IMR-90 (cell line): ENCODE results near the gene HBZ. TPM values are rescaled to one million over a fixed set of nuclear protein-coding genes. Genes with fewer than 3 reads are reported as not detected.

Experiments used
- ATAC-seq: fragments of 200-7000 bp; cut with Tn5 transposase; 2 replicates; pipeline ENCODE4 v1.9.1; 2020; ENCODE audit warnings: low read depth, mild to moderate bottlenecking, moderate library complexity
- BruUV-seq: library from RNA; stranded (reverse); fragments of 400-500 nt; replicated peaks from 2 replicates; lab custom pipeline; 2021; lab: Mats Ljungman, UMichigan
- CTCF ChIA-PET: fragments of 300-600 bp; formaldehyde crosslinking; extraction: SDS; loops from one replicate; lab custom pipeline; 2021; ENCODE audit warnings: antibody characterized with exemption; lab: Yijun Ruan, JAX
- POLR2A ChIA-PET: fragments of 300-600 bp; sonication (Branson Sonifier 250); formaldehyde crosslinking; loops from one replicate; lab custom pipeline; 2022; ENCODE audit warnings: antibody characterized with exemption; ENCODE audit not compliant: unreplicated experiment; lab: Charles Lee
- DNase-seq: peaks from one replicate; pipeline ENCODE4 v3.0.0; 2013
- H2AFZ ChIP-seq: replicated peaks from 2 replicates; pipeline ENCODE3; 2013; ENCODE audit warnings: low read length, mild to moderate bottlenecking; ENCODE audit not compliant: poor library complexity
- H2AK5ac ChIP-seq: 2 replicates; pipeline ENCODE4 v1.6.1; 2013; ENCODE audit warnings: low read depth, low read length, inconsistent platforms
- H2AK9ac ChIP-seq: replicated peaks from 2 replicates; pipeline ENCODE3; 2013; ENCODE audit warnings: mild to moderate bottlenecking, low read depth, low read length, moderate library complexity; ENCODE audit not compliant: poor library complexity
- H2BK120ac ChIP-seq: 2 replicates; pipeline ENCODE4 v1.6.1; 2013; ENCODE audit warnings: low read depth, low read length, inconsistent platforms
- H2BK15ac ChIP-seq: 3 replicates; pipeline ENCODE4 v1.6.1; 2013; ENCODE audit warnings: low read depth, low read length, inconsistent platforms
- H2BK20ac ChIP-seq: 2 replicates; pipeline ENCODE4 v1.6.1; 2013; ENCODE audit warnings: low read depth, mild to moderate bottlenecking, inconsistent platforms, low read length, moderate library complexity
- H2BK5ac ChIP-seq: 2 replicates; pipeline ENCODE4 v1.6.1; 2013; ENCODE audit warnings: mild to moderate bottlenecking, low read depth, low read length, inconsistent platforms; ENCODE audit not compliant: poor library complexity, severe bottlenecking
- H3K14ac ChIP-seq: replicated peaks from 2 replicates; pipeline ENCODE4 v1.6.1; 2013; ENCODE audit warnings: low read depth, low read length, inconsistent platforms
- H3K18ac ChIP-seq: 2 replicates; pipeline ENCODE4 v1.6.1; 2013; ENCODE audit warnings: low read depth, low read length, control low read depth
- H3K23ac ChIP-seq: 2 replicates; pipeline ENCODE4 v1.6.1; 2013; ENCODE audit warnings: low read depth, low read length, inconsistent platforms
- H3K27ac ChIP-seq: 2 replicates; pipeline ENCODE4 v1.5.1; 2013; ENCODE audit warnings: mild to moderate bottlenecking, control low read depth, low read length; ENCODE audit not compliant: insufficient read depth
- H3K27me3 ChIP-seq: 2 replicates; pipeline ENCODE4 v1.6.1; 2013; ENCODE audit warnings: low read length; ENCODE audit not compliant: control insufficient read depth, insufficient read depth
- H3K36me3 ChIP-seq: 2 replicates; pipeline ENCODE4 v1.6.1; 2013; ENCODE audit warnings: low read length, mixed read lengths; ENCODE audit not compliant: control insufficient read depth, insufficient read depth
- H3K4ac ChIP-seq: 2 replicates; pipeline ENCODE4 v1.6.1; 2013; ENCODE audit warnings: low read depth, low read length, inconsistent platforms
- H3K4me1 ChIP-seq: 2 replicates; pipeline ENCODE4 v1.6.1; 2013; ENCODE audit warnings: low read length, mixed read lengths; ENCODE audit not compliant: control insufficient read depth, insufficient read depth
- H3K4me2 ChIP-seq: 2 replicates; pipeline ENCODE4 v1.6.1; 2013; ENCODE audit warnings: low read depth, mild to moderate bottlenecking, control low read depth, low read length, moderate library complexity
- H3K4me3 ChIP-seq: 2 replicates; pipeline ENCODE4 v1.5.1; 2013; ENCODE audit warnings: low read depth, mild to moderate bottlenecking, control low read depth, low read length, moderate library complexity; ENCODE audit not compliant: insufficient read depth
- H3K56ac ChIP-seq: 2 replicates; pipeline ENCODE4 v1.6.1; 2013; ENCODE audit warnings: low read length, inconsistent platforms; ENCODE audit not compliant: insufficient read depth; ENCODE audit errors: extremely low read depth
- H3K79me1 ChIP-seq, 2 experiments: 2 replicates each; pipeline ENCODE4 v1.6.1; 2013; ENCODE audit warnings: low read length in 2 of 2, inconsistent platforms in 1 of 2, low read depth in 1 of 2
- H3K9ac ChIP-seq: 2 replicates; pipeline ENCODE4 v1.6.1; 2013; ENCODE audit warnings: low read depth, low read length, control low read depth
- H3K9me1 ChIP-seq: 2 replicates; pipeline ENCODE4 v1.6.1; 2013; ENCODE audit warnings: low read length, inconsistent platforms; ENCODE audit not compliant: insufficient read depth
- H3K9me3 ChIP-seq: 2 replicates; pipeline ENCODE4 v1.6.1; 2013; ENCODE audit warnings: low read length; ENCODE audit not compliant: control insufficient read depth, insufficient read depth
- H4K20me1 ChIP-seq: 2 replicates; pipeline ENCODE4 v1.6.1; 2013; ENCODE audit warnings: low read length, inconsistent platforms; ENCODE audit not compliant: insufficient read depth
- H4K5ac ChIP-seq: 2 replicates; pipeline ENCODE4 v1.6.1; 2013; ENCODE audit warnings: mild to moderate bottlenecking, low read depth, low read length, control low read depth
- H4K8ac ChIP-seq, 2 experiments: 2 replicates each; pipeline ENCODE4 v1.6.1; 2013; ENCODE audit warnings: low read depth in 2 of 2, low read length in 2 of 2, control low read depth in 1 of 2, inconsistent platforms in 1 of 2
- H4K91ac ChIP-seq: 2 replicates; pipeline ENCODE4 v1.6.1; 2013; ENCODE audit warnings: low read depth, low read length, inconsistent platforms; ENCODE audit not compliant: insufficient read depth
- BHLHE40 ChIP-seq: fragments of 150-350 bp; IDR thresholded peaks from 2 replicates; pipeline ENCODE4 v1.6.1; 2016; ENCODE audit warnings: mild to moderate bottlenecking, low read depth, low read length
- CEBPB ChIP-seq: IDR thresholded peaks from 2 replicates; pipeline ENCODE4 v1.6.1; 2012; ENCODE audit warnings: low read depth, low read length, improper control_type of control experiment
- CHD1 ChIP-seq: IDR thresholded peaks from 2 replicates; pipeline ENCODE4 v1.6.1; 2012; ENCODE audit warnings: low read depth, low read length, improper control_type of control experiment
- CTCF ChIP-seq: conservative IDR thresholded peaks from 2 replicates; pipeline ENCODE4 v1.5.1; 2012; ENCODE audit warnings: mild to moderate bottlenecking, low read depth, low read length, improper control_type of control experiment
- ELK1 ChIP-seq: fragments of 150-350 bp; IDR thresholded peaks from 2 replicates; pipeline ENCODE4 v1.6.1; 2016; ENCODE audit warnings: low read depth, mild to moderate bottlenecking, low read length, moderate library complexity, borderline replicate concordance
- FOS ChIP-seq: fragments of 150-350 bp; IDR thresholded peaks from 2 replicates; pipeline ENCODE4 v1.6.1; 2016; ENCODE audit warnings: low read depth, low read length
- MAFK ChIP-seq: IDR thresholded peaks from 2 replicates; pipeline ENCODE4 v1.6.1; 2012; ENCODE audit warnings: low read depth, low read length, improper control_type of control experiment
- MAZ ChIP-seq: IDR thresholded peaks from 2 replicates; pipeline ENCODE4 v1.6.1; 2012; ENCODE audit warnings: low read depth, mild to moderate bottlenecking, low read length, improper control_type of control experiment, moderate library complexity, borderline replicate concordance
- MXI1 ChIP-seq: IDR thresholded peaks from 2 replicates; pipeline ENCODE4 v1.6.1; 2012; ENCODE audit warnings: low read depth, mild to moderate bottlenecking, low read length, moderate library complexity, borderline replicate concordance
- NFE2L2 ChIP-seq: fragments of 150-350 bp; IDR thresholded peaks from 2 replicates; pipeline ENCODE4 v1.6.1; 2016; ENCODE audit warnings: low read depth, mild to moderate bottlenecking, low read length
- POLR2A ChIP-seq: IDR thresholded peaks from 2 replicates; pipeline ENCODE4 v1.6.1; 2012; ENCODE audit warnings: mild to moderate bottlenecking, low read depth, low read length
- RAD21 ChIP-seq: IDR thresholded peaks from 2 replicates; pipeline ENCODE4 v1.6.1; 2012; ENCODE audit warnings: low read length, improper control_type of control experiment
- RCOR1 ChIP-seq: IDR thresholded peaks from 2 replicates; pipeline ENCODE4 v1.6.1; 2012; ENCODE audit warnings: mild to moderate bottlenecking, low read length, improper control_type of control experiment; ENCODE audit not compliant: insufficient replicate concordance
- RFX5 ChIP-seq: IDR thresholded peaks from 2 replicates; pipeline ENCODE4 v1.8.0; 2012; ENCODE audit warnings: low read depth, mild to moderate bottlenecking, low read length, moderate library complexity
- SMC3 ChIP-seq: fragments of 150-350 bp; IDR thresholded peaks from 2 replicates; pipeline ENCODE4 v1.6.1; 2016; ENCODE audit warnings: low read depth, mild to moderate bottlenecking, antibody characterized with exemption, low read length, moderate library complexity
- USF2 ChIP-seq: fragments of 150-350 bp; IDR thresholded peaks from 2 replicates; pipeline ENCODE4 v1.6.1; 2017; ENCODE audit warnings: mild to moderate bottlenecking, antibody characterized with exemption, low read length, low read depth
- WGBS, 2 experiments: methylation state at CpG; one replicate each; pipeline versions ENCODE4 v1.1.5 to v1.1.7; 2013; ENCODE audit warnings: missing lambda C conversion rate in 2 of 2; ENCODE audit not compliant: insufficient read length in 1 of 2; ENCODE audit errors: extremely low coverage in 2 of 2; 5-methylcytosine and 5-hydroxymethylcytosine counted together
- dilution Hi-C: fragments of 300-500 bp; cut with HindIII; formaldehyde crosslinking; loops from one replicate; pipeline ENCODE4 v1.14.3; 2018; ENCODE audit warnings: low sequenced_read_pairs; ENCODE audit not compliant: unreplicated experiment
- in situ Hi-C: fragments of 300-500 bp; cut with MboI; formaldehyde crosslinking; loops from 3 replicates; pipeline ENCODE4 v1.14.3; 2019; ENCODE audit warnings: low sequenced_read_pairs, inconsistent platforms, mixed read lengths
- intact Hi-C: fragments of 100-400 bp; cut with micrococcal nuclease; formaldehyde crosslinking; loops from 2 replicates; pipeline ENCODE4 v1.10.0; 2022
- polyA plus RNA-seq, 3 experiments: library from polyadenylated mRNA; depleted of rRNA; stranded (reverse); fragments of >200 nt; gene quantifications; 2 replicates each; pipeline ENCODE4 v1.2.3, GENCODE V29; 2012; ENCODE audit warnings: low replicate concordance in 1 of 3
- total RNA-seq: library from RNA; depleted of rRNA; stranded (reverse); fragments of >200 nt; gene quantifications from 2 replicates; pipeline ENCODE4 v1.2.3, GENCODE V29; 2012

The HBZ gene
- total and polyA plus RNA-seq, 2 of the 4 experiments (the other 2 are of a cell fraction) = not detected

- Histone ChIP-seq H2BK15ac (no peak overlapping the region), H2BK5ac (no peak overlapping the region), H3K4me1 (peaks cover 5% of the 10 kb centered on the region; the same call in 1 of the 2 replicates), H3K9ac (no peak overlapping the region), H4K8ac (no peak overlapping the region), H3K9me3 (0 out of 2 replicates have a peak, but pooled peaks cover 2% of the 10 kb centered on the region), H4K20me1 (peaks cover 18% of the 10 kb centered on the region), H3K27ac (no peak overlapping the region), H3K27me3 (peaks cover 40% of the 10 kb centered on the region), H2BK20ac (no peak overlapping the region), H3K18ac (no peak overlapping the region), H3K9me1 (no peaks in the 10 kb centered on the region), H3K79me1 (no peaks in the 10 kb centered on the region), H3K23ac (no peak overlapping the region), H2AK5ac (no peak overlapping the region), H3K14ac (no peak overlapping the region), H3K36me3 (no peaks in the 10 kb centered on the region), H2AK9ac (no peak overlapping the region), H3K4me2 (no peak overlapping the region), H2AFZ (no peak overlapping the region), H3K56ac (no peak overlapping the region), H4K5ac (no peak overlapping the region), H4K91ac (no peak overlapping the region), H3K4me3 (no peak overlapping the region), H2BK120ac (no peak overlapping the region), H3K4ac (no peak overlapping the region)
- CTCF ChIA-PET = no interaction called here
- WGBS, 2 experiments = no CpG with 5 or more reads among the region's 11 CpGs
- DNase-seq (no peak), ATAC-seq (no peak)
- TF ChIP-seq RAD21 = no peak
- no peak for TF ChIP-seq POLR2A
- no peak for TF ChIP-seq ELK1
- TF ChIP-seq RCOR1 = no peak
- TF ChIP-seq RFX5 = no peak
- no peak for TF ChIP-seq FOS
- TF ChIP-seq BHLHE40 = no peak
- no peak for TF ChIP-seq SMC3
- no peak for TF ChIP-seq CTCF
- TF ChIP-seq NFE2L2 = no peak
- no peak for TF ChIP-seq MAFK
- TF ChIP-seq USF2 = no peak
- no peak for TF ChIP-seq MXI1
- no peak for TF ChIP-seq CHD1
- TF ChIP-seq CEBPB = no peak
- no peak for TF ChIP-seq MAZ
- POLR2A ChIA-PET = no interaction called here
- intact Hi-C loops = no loop called here
- BruUV-seq = no TSS peak
- in situ Hi-C loops = no loop called here
- dilution Hi-C loops = no loop called here
Observed at GRCh38 chr16:177981-178667, 25.7 kb downstream of the HBZ start.
